Stomach (tissue), 4 donors: Measurements from ENCODE around the gene ABCB10.

Experiments
- CTCF ChIP-seq, 7 experiments: fragments of 450-650 bp in 4 of 7; fragments of 200-600 bp in 3 of 7; sonication (generic) in 3 of 7; IDR thresholded peaks; one replicate each; pipeline ENCODE4 v1.5.1; 2016 to 2019; ENCODE audit warnings: antibody characterized with exemption in 7 of 7, control low read depth in 2 of 7, mild to moderate bottlenecking in 1 of 7
- POLR2A ChIP-seq, 4 donors: fragments of 450-650 bp; IDR thresholded peaks; one replicate each; pipeline ENCODE4 v1.6.1; 2016; ENCODE audit warnings: antibody characterized with exemption in 4 of 4, control low read depth in 2 of 4, mild to moderate bottlenecking in 1 of 4, moderate library complexity in 1 of 4

GRCh38 chr1:229544587-229544986, 13.9 kb downstream of the ABCB10 start:
- no peak for TF ChIP-seq CTCF (IDR thresholded peaks at IDR 0.05)
- no peak for TF ChIP-seq POLR2A (IDR thresholded peaks at IDR 0.05)
